Anterior cingulate cortex (tissue), 58 donors: ENCODE results near the gene MYO1D.

ENCODE experiments used
- DNase-seq, 58 donors: peaks; one replicate each; lab custom pipeline; 2025; lab: John Stamatoyannopoulos, UW

Gene MYO1D

DNA sequence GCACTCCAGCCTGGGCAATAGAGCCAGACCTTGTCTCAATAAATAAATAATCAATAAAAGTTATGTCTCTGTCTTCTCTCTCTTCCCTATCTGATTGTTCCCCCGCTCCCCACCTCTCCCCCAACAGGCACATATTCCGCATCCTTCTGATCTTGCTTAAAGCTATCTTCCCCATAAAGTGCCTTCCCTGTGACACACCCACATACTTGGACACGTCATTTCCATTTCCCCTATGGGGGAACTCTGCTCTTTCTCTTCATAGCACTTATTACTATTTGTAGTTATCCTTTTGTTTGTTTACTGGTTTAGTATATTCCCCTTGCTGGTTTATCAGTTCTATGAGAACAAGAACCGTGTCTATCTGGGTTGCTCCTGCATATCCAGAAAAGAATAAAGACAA is 14.9 kb downstream of the MYO1D start:
- DNase-seq, result no peak

DNA sequence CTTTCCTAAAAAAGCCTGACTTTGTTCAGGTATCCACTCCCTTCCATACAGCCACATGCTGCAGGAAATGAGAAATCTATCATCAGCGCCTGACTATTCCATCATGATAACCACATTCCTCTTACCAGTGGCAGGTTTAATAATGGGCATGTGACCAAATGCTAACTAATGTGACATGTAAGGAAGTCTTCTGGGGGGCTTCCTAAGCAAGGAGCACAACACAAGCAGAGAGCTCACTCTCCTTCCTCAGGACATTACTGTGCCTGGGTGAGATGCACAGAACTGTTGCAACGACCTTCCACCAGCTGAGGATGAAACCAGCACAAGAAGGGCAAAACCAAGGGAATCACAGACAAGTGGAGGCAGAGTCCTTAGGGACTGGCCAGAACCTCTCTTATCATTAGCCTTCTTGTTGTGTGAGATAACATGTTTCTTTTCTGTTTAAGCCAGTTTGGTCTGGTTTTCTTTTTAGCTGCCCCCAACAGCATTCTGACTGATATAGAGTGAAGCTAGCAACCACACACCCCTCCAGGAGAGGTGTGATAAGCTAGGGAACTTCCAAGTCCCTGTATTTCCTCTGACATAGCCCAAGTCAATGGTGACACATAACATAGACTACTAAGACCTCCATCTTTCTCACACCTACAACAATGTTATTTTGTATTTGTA is 16.9 kb downstream of the MYO1D start:
- DNase-seq, result no peak

DNA sequence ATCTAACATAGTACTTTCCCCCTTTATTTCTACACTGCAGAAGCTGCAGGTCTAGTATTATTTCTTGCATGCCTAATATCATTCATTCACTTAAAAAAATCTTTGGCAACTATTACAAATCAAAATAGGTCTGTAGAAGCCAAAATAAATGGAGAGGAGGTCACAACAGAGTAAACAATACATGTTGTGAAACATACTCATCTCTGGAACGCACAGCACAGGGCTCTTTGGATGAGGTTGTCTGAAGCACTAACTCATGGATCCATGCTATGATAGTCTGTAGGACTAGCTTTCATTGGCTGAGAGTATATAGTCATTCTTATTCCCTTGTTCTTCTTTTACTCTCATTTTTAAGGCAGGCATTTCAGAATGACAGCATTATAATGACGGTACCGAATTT is 21.3 kb downstream of the MYO1D start:
- no peak for DNase-seq

DNA sequence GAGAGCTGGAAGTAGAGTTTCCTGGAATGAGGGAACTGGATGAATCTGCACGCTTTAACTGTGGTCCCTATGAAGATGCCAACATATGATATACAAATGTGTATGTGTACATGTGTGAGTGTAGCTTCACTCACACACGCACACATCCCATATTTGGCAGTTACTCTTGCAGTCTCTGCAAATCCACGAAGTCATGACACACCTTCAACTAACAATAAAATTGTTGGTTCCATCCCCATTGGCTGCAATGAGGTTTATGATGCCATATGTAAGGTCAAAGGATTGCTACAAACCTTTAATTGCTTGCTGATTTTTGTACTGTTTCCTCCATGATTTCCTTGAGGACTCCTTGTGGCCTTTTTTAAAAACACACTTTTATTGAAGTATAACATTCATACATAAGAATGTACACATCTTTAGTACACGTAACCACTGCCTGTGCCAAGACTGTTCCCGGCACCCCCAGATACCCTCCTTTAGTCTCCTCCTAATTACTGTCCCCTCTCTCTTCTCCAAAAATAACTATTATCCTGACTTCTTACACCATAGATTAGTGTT is 22.0 kb downstream of the MYO1D start:
- DNase-seq, result no peak

DNA sequence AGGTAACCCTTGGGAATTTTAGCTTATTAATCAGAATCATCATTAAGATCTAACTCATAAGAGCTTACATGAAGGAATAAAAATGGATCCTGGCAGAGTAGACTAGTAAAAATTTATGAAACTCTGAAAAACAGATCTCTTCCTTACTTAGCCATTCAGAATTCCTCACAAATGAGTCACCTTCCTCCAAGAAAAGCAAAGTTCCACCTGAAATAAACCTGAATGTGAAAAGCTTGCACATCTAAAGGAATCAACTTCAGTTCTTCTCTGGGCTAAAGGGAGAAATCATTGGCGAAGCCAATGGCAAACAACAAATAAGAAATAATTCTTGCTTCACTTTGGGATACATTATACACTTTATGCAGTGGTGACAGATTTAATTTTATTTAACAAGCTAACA is 22.7 kb downstream of the MYO1D start:
- DNase-seq, result no peak

DNA sequence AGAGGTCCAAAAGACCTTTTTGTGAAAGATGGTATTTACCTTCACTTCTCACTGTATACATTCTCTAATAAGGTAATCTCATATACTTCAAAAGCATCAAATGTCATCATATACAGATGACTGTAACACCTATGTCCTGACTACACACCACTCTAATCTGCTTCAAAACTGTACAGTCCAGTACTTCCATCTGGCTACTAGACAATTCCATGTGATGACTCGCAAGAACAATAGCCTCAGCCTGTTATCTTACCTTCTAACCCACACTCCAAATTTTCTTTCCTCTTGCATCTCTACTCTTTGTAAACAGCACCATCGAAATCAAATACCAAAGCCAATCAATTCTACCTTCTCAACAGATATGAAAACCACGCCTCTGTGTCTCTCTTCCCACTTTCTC is 24.1 kb downstream of the MYO1D start:
- DNase-seq, result no peak

DNA sequence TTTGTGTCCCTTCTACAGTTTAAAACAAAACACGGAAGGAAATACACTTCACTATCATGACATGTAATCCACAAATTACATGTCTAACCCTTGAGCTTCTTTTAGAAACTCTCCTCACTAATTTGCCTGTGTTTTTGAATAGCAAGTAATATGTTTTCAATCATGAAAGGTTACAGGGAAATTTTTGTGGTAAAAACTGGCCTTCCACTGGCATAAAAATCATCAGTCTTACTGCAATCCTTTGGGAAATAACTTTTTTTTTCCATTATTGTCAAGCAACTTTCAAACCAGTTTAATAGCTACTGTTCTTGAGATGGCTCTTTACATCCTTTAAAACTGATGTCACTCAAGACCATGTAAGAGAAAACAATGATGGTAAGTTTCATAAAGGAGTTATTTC is 27.0 kb downstream of the MYO1D start:
- no peak for DNase-seq

DNA sequence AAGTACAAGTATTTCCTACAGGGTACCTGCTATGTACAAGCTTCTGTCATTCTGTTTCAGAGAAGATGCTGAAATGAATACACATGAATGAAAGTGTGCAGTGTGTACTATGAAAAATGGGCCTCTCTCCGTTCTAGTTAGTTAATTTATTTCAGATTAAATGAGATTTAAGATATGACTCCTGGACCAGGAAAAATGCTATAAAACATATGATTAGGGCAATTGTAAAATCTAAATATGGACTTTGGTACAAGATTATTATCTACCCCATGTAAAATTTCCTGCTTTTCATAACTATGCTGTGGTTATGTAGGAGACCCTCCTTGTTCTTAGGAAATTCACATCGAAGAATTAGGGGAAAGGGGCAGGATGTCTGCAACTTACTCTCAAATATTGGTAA is 28.9 kb downstream of the MYO1D start:
- DNase-seq, result no peak

DNA sequence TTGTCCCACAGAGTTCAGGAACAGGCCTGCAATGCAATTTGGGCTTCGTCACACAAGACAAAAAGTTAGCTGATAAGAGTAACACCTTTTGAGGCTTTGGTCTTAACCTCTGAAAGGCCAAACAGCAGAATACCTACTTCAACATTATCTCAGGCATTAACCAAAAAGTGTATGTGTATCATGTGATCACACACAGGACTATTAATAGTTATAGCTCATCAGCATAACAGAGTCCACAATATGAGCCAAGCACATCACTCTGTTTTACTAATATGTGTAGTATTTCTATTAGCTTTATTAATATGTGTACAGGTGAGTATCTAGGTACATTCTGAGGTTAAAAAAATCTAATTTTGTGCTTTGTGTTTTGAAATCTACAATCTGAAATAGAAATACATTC is 30.8 kb downstream of the MYO1D start:
- no peak for DNase-seq

DNA sequence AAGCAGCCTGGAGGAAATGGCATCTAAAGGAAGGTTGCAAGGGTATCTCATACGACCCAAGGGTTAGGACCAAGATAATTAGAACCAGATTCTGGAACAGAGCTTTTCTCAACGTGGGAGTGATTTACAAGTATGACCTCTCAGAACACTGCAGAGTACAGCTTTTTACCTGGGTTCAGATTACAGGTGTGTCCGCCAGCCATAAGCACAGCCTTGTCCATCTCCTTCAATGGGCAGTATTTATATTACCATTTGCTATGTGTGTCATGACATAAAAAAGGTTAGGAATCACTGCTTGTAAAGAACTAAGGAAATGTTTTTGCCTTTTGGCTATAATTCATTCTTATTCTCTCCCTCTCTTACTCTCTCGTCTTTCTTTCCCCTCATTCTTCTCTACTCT is 36.7 kb downstream of the MYO1D start:
- DNase-seq, result no peak

DNA sequence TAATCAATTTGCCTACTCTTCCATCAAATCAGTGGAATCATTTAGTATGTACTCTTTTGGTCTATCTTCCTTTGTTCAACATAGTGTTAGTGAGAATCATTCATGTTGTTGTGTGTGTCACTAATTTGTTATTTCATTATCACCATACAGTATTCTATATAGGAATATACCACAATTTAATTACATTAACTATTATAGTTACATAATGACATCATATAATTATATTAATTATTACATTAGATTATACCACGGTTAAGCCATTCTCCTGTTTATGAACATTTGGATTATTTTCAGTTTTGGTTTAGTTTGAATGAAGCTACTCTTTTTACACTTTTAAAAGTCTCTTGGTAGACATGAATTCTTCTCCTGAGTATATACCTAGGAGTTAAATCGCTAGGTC is 40.4 kb downstream of the MYO1D start:
- DNase-seq, result no peak

DNA sequence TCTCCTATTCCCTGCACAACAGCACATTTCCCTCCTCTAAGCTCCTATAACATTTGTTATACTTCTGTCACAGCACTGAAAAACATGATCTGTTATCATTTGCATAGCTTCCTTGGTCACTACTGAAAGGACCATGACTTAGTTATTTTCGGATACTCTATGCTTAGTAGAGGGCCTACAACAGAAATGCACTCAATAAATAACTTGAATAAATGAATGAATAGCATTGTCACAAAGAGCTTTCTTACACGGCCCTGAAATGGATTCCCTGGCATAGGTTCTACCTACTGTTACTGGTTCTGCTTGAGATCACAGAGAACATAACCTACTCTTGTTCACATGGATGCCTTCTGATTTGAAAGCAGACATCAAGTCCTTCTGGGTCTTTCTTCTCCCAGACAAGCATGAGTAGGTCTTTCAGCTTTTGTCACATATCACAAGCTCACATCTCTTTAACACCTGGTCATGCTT is 41.6 kb downstream of the MYO1D start:
- no peak for DNase-seq

DNA sequence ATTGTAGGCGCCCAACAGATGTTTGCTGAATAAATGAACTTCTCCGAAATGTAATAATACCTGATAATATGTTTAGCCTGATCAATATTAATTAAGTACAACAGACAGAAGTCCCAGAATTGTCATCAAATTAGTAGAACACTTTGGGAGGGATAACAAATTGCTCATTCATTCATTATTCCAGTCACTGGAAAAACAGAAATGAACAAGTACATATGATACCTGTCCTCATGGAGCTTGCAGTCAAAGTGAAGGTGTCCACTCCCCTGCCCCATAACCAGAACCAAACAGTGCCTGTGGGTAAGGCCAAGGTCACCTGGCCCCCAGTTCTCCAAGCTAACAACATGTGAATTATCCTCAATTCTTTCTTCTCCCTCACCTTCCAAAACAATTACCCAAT is 42.8 kb downstream of the MYO1D start:
- no peak for DNase-seq

DNA sequence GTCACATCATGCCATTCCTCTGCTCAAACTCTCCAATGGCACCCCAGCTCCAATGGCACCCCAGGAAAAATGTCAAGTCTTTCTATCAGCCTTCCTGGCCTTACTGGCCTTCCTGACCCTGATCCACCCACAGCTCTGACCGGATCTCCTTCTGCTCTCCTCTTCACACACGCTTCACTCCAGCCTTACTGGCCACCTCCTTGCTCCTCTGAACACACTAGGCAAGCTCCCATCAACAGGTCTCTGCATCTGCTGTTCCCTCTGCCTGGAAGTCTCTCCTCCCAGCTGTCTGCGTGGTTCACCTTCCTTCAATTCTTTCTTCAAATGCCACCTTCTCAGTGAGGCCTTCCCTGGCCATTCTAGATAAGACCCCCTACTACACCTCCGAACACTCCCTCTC is 43.4 kb downstream of the MYO1D start:
- DNase-seq, result no peak

DNA sequence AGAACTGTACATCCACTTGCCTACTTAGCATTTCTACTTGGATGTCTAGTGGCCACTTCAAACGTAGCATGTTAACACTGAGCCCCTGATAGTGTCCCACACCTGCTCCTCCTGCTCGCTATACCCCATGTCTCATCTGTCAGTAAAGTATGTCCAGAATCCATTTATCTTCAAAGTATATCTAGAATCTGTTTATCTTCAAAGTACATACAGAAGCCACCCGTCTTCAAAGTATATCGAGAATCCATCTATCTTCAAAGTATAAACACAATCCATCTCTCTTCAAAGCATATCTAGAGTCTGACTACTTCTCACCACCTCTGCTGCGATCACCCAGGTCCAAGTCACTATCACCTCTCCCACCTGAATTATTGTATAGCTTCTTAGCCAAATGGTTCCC is 43.8 kb downstream of the MYO1D start:
- no peak for DNase-seq

DNA sequence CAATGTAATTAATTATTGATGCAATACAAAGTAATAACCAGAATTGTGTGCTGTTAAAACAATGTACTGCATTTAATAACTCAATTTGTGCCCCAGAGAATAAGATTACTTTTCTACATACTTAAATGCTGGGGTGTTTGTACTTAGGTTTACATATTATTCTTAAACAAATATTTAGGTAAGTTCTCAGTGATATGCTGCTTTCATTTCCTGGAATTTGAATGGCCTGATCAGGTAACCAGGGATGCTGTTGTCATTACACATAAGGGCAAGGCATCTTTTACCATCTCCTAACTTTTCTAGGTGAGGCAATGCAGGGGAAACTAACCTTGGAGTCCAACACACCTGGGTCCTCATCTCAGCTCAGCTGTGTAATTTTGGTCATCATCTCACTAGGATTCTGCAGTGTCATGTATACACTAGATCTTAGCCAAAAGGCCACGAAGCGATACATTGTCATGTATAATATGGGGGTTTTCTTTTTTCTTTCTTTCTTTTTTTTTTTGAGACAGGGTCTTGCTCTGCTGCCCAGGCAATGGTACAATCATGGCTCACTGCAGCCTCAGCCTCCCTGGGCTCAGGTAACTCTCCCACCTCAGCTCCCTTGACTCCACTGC is 45.2 kb downstream of the MYO1D start:
- no peak for DNase-seq

DNA sequence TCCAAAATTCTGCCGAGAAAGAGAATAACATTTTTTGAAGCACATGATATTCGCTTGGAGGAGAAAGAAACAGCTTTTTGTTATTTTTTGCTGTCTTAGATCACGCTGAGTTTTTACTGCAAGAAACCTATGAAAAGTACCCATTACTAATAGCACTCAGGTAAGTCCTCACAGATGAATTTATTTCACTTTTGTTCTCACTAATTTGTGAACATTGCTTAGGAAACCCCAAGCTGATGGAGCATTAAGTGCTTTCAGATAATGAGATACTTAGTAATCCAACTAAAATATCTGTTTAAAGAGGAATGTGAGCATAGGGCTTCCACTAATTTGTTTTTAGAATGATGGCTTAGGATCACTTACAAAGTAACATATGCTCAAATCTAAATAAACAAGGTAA is 45.7 kb downstream of the MYO1D start:
- no peak for DNase-seq

DNA sequence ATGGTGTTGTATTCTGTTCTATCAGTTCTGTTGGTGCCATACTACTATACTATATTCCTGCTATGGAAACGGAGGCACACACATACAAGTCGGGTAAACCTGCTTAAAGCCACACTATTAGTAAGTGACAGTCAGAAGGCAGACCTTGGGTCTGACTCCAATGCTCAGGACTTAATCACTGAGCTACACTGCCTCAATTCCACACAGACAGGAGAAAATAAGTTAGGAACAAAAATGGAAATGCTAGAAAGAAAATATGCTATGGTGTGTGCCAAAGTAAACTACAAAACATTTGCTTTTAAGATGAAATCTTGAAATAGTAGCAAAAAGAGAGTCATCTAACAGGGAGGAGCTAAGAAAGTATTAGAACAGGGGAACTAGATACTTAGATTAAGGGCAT is 48.1 kb downstream of the MYO1D start:
- DNase-seq, result no peak

DNA sequence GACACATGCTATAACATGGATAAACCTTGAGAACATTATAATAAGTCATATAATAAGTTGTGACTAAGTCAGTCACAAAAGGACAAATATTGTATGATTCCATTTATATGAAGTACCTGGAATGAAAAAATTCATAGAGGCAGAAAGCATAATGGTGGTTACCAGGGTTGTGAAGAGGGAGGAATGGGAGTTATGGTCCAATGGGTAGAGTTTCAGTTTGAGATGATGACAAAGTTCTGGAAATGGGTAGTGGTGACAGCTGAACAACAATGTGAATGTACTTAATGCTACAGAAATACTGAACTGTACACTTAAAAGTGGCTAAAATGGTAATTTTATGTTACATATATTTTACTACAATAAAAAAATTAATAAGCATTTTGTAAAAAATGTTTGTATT is 49.7 kb downstream of the MYO1D start:
- no peak for DNase-seq

DNA sequence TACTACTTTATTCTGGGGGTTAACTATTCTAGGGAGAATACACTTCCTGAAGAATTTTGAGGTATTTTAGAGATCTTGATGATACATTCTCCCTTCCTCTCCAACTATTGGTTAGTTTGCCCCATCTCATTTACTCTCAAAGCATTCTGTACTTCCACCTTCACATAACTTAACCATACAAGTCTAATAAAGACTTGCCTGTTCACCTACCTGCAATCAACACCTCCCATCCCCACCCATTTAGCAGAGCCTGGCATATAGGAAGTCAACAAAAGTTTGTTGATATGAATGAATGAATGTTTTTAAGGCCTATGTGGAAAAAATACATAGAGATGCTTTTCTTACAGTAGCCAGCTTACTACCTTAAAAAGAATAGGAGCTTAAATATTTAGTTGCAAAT is 50.8 kb downstream of the MYO1D start:
- DNase-seq, result no peak

DNA sequence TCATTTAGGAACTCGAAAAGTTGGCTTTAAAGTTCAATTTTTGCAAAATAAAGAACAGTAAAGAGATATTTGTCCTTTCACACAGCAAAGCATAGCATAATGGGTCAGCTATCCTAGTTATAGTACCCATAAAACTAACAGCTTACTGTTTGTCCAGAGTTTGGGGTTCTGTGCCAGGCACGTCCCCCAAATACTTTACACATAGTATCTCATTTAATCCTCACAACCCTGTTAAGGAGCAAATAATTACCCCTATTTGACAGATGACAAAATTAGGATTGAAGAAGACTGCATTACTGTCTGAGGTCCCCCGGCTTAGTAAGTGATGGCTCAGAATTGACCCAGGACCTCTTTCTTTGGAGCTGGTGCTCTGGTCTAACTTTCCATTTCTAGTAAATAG is 52.6 kb downstream of the MYO1D start:
- DNase-seq, result no peak

DNA sequence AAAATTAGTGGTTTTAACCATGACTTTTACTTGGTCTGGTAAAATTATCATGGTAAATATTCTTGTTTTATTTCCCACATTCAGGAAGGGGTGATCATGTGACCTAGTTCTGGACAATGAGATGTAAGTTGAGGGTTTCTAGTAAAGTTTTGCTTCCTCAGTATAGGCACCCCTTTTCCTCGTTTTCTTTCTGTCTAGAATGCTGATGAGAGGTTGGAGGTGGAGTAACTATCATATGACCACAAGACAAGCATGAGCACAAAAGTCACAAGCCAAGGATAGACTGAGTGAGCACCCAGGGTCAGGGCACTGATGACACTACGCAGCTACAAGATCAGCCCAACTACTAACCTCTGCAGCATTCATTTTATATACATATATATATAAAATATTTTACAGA is 53.9 kb downstream of the MYO1D start:
- DNase-seq, result no peak
